HTERT RPE-1 (cell line): ENCODE data around the gene UNC5A.

Experiments used
- in situ Hi-C: fragments of 300-500 bp; cut with MboI; formaldehyde crosslinking; loops from 4 replicates; pipeline ENCODE4 v1.14.3; 2020; ENCODE audit warnings: low sequenced_read_pairs

UNC5A gene

DNA sequence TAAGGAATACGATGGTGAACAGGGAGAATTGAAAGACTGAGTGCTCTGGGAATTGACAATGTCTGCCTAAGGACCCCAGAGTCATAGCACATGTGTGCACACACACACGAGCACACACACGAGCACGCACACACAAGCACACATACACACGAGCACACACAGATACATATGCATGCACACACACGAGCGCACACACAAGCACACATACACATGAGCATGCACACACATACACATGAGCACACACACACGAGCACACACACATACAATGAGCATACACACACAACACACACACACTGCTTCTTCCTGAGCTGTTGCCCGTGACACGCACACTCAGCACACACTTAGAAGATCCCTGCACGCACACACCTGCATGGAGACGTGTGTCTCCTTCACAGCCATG is 10.9 kb upstream of the UNC5A start:
- in situ Hi-C loops, result no loop called here

DNA sequence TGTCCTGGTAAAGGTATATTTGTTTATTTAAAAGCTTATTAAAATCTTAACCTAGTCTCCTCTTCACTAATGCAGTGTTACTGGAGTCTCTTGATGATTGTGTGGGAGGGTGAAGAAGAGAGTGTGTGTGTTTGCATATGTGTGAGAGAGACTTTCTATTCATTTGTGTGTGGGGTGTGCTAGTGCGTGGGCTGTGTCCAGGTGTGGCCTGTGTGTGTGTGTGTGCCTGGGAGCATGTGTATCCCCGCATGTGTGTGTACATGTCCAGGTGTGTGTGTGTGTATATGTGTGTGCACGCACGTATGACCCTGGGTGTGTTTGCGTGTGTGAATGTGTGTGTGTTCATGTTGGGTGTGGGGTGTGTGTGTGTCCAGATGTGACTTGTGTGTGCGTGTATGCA is 10.3 kb upstream of the UNC5A start:
- in situ Hi-C loops, result no loop called here

- in situ Hi-C loops, result no loop called here
Observed at GRCh38 chr5:176802116-176802784, 8.1 kb upstream of the UNC5A start.

- in situ Hi-C loops, result no loop called here
Observed at GRCh38 chr5:176803068-176803942, 7.1 kb upstream of the UNC5A start.

DNA sequence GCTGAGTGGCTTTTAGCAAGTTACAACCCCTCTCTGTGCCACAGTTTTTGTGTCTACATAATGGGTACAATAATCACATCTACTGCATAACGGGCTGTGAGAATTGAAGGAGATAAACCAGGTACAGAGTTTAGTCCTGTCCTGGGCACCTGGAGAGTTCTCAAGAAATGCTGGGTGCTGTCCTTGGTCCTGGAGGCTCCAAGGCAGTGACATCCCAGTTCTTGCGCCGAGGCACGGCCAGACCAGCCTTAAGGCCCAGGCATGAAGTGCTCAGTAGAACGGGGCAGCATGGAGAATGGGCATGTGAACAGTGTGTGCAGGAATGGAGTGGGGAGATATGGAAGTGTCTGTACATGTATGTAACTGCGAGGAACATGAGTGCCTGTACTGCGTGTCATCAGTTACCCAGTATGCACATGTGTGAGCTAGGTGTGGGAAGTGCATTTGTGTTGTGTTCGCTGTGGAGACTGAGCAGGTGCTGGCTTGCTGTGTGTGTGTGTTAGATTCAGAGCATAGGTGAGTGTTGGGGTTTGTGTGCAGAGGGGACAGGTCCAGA is 6.3 kb upstream of the UNC5A start:
- in situ Hi-C loops, result no loop called here

DNA sequence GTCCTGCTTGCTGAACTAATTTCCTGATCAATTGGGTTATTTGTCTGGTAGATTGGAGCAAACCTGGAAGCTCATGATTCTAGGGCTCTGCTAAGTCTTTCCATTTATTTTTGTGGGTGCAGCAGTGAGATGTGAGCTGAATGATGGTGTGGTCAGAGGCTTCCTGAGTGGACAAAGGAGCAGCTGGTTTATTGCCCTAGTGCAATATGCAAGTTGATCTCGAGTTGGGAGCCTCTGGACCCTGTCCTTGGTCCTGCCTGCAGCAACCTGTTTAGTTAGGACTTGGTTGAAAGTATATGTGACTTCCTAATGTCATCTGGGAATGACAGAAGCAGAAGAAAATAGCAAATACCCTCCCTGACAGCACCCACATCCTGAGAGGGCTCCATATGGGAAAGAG is 4.2 kb upstream of the UNC5A start:
- in situ Hi-C loops, result no loop called here

- in situ Hi-C loops, result no loop called here
Observed at GRCh38 chr5:176809544-176810080, 747 bp upstream of the UNC5A start.

DNA sequence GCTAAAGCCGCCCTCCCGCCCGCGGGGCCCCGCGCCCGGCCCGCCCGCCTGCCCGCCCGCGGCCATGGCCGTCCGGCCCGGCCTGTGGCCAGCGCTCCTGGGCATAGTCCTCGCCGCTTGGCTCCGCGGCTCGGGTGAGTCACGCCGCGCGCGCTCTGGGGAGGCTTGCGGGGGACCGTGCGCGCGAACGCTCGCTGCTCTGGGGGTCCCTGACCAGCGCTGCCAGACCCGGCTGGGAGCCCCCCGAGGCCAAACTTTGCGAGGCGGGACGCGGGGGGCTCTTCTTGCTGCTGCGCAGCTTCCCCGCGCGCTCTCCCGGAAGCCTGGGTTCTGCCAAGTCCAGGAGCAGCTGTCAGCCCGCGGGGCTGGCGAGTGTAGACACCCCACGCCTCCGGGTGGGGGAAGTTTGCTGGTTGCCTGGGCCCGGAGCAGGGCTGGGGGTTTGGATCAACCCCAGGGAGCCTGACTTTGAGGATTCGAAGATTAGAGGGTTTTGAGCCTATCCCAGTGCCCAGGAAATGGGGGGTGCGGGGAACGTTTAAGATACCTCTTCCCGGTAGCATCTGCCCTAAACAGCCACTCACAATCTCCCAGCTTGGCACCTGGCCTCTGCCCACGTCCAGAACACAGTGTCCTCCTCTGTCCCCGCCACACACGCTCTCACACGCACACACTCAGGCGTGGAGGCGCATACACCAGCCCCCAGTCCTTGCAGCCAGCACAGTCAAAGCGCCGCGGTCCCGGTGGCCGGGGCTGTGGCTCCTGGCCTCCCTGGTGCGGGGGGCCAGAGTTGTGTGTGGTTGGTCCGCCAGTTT is 535 bp downstream of the UNC5A start:
- in situ Hi-C loops, result no loop called here

- in situ Hi-C loops, result no loop called here
Observed at GRCh38 chr5:176812269-176813259, 2.2 kb downstream of the UNC5A start.

GRCh38 chr5:176813587-176814312 is 3.4 kb downstream of the UNC5A start:
- in situ Hi-C loops, result no loop called here

- in situ Hi-C loops, result no loop called here
Observed at GRCh38 chr5:176814313-176814685, 3.9 kb downstream of the UNC5A start.

- in situ Hi-C loops, result no loop called here
Observed at GRCh38 chr5:176814836-176815438, 4.6 kb downstream of the UNC5A start.

GRCh38 chr5:176816043-176816745 is 5.8 kb downstream of the UNC5A start:
- in situ Hi-C loops, result no loop called here

- in situ Hi-C loops, result no loop called here
Observed at GRCh38 chr5:176816791-176817347, 6.5 kb downstream of the UNC5A start.

GRCh38 chr5:176817369-176817840 is 7.0 kb downstream of the UNC5A start:
- in situ Hi-C loops, result no loop called here

DNA sequence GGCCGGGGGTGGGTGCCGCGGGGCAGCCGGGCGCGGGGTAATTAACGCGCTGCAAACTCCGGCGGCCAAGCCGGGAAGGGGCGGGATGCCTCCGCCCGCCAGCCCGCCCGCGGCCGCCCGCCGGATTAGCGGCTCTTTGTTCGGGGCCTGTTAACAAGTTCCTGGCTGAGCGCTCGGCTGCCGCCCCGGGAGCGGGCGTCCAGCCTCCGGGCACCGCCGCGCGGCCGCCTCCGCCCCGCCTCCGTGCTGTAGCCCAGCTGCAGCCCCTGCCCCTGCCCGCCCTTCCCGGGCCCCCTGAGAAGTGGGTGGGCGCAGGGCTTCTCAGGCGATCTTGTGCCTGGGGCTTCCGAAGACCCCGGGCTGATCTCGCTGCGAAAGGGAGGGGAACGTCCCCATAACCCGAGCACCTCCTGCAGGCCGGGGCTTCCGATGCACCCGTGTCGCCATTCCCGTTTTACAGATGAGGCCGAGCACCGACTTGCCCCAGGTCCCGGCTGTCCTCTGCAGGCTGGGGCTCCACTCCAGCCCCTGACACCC is 7.5 kb downstream of the UNC5A start:
- in situ Hi-C loops, result no loop called here

DNA sequence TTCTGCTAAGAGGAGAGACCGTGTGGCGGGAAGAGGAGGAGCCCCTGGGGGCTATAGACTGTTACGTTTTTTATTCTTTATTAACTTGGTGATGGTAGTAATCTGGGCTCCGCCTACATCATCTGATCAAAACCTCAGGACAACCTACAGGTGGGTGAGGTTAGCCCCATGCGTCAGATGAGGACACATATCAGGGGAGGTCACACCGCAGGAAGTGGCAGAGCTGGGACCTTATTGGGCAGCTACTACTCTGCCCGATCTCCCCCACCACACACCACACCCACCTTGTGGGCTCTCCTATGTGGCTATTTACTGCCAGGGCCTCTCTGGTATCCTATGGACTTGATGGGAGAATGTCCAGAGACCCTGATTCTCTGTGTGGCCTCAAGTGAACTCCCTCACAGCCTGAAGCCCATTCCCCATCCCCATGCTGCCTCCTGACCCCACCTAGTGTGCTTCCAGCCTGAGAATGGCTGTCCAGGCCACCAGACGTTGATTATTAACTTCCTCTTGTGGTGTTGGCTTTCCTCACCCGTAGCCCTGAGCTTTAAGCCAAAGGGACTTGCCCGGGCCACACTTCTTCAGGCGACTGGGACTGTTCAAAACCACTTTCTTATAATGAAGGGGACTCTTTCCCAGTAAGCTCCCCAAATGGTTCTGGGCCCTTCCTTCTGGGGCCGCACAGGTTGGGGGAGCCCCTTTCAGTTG is 8.2 kb downstream of the UNC5A start:
- in situ Hi-C loops, result no loop called here
